NB4 (cell line): ENCODE measurements around the gene COMMD4.

Source experiments
- DNase-seq: peaks from one replicate; pipeline ENCODE4 v3.0.0; 2010; ENCODE audit warnings: low read depth
- H3K4me3 ChIP-seq: one replicate; pipeline ENCODE4 v1.5.1; 2011; ENCODE audit warnings: mild to moderate bottlenecking, low read depth, low read length, moderate library complexity
- MYC ChIP-seq: IDR thresholded peaks from 2 replicates; pipeline ENCODE4 v1.6.1; 2011; ENCODE audit warnings: low read depth, low read length
- POLR2A ChIP-seq: IDR thresholded peaks from 2 replicates; pipeline ENCODE4 v1.6.1; 2011; ENCODE audit warnings: mild to moderate bottlenecking; ENCODE audit not compliant: insufficient read length; ENCODE audit errors: extremely low read depth
- TF ChIP-seq, protein P1 (sequence below): IDR thresholded peaks from 2 replicates; pipeline ENCODE4 v1.6.1; 2011; ENCODE audit warnings: low read depth, low read length
- TF ChIP-seq, protein P2 (sequence below): IDR thresholded peaks from one replicate; pipeline ENCODE4 v1.5.1; 2012; ENCODE audit warnings: low read depth, low read length

The COMMD4 gene

DNA sequence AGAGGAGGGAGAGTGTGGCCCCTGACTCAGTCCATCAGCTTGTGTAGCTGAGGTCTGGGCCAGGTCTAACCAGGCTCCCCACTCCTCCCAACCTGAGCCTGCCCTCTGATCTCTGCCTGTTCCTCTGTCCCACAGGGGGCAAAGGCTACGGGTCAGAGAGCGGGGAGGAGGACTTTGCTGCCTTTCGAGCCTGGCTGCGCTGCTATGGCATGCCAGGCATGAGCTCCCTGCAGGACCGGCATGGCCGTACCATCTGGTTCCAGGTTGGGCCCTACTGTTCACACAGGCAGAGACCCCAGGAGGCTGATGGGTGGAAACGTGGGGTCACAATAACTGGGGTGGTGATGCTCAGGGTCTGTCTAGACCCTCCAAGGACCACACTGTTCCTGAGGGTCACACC, 17.7 kb downstream of the COMMD4 start:
- TF ChIP-seq POLR2A (no peak), MYC (no peak)
- TF ChIP-seq, protein P1, sequence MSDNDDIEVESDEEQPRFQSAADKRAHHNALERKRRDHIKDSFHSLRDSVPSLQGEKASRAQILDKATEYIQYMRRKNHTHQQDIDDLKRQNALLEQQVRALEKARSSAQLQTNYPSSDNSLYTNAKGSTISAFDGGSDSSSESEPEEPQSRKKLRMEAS = no peak
- TF ChIP-seq, protein P2, sequence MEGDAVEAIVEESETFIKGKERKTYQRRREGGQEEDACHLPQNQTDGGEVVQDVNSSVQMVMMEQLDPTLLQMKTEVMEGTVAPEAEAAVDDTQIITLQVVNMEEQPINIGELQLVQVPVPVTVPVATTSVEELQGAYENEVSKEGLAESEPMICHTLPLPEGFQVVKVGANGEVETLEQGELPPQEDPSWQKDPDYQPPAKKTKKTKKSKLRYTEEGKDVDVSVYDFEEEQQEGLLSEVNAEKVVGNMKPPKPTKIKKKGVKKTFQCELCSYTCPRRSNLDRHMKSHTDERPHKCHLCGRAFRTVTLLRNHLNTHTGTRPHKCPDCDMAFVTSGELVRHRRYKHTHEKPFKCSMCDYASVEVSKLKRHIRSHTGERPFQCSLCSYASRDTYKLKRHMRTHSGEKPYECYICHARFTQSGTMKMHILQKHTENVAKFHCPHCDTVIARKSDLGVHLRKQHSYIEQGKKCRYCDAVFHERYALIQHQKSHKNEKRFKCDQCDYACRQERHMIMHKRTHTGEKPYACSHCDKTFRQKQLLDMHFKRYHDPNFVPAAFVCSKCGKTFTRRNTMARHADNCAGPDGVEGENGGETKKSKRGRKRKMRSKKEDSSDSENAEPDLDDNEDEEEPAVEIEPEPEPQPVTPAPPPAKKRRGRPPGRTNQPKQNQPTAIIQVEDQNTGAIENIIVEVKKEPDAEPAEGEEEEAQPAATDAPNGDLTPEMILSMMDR = no peak
- DNase-seq = no peak
- H3K4me3 ChIP-seq = no peak overlapping the region

DNA sequence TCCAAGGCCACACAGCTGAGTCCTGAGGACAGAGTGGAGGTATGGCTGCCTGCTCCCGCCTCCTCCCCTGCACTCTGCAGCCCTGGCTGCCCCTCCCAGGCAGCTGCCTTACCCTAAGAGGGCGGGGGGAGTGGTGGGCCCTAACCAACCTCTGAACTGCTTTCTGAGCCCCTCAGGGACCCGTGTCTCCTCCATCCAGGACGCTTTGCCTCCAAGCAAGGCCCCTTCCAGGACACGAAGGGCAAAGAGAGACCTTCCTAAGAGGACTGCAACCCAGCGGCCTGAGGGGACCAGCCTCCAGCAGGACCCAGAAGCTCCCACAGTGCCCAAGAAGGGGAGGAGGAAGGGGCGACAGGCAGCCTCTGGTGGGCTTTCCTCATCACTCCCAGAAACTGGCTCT, 18.6 kb downstream of the COMMD4 start:
- no peak for DNase-seq
- H3K4me3 ChIP-seq = no peak overlapping the region
- TF ChIP-seq POLR2A (no peak), MYC (no peak)
- TF ChIP-seq, protein P2 = no peak
- TF ChIP-seq, protein P1 = no peak

DNA sequence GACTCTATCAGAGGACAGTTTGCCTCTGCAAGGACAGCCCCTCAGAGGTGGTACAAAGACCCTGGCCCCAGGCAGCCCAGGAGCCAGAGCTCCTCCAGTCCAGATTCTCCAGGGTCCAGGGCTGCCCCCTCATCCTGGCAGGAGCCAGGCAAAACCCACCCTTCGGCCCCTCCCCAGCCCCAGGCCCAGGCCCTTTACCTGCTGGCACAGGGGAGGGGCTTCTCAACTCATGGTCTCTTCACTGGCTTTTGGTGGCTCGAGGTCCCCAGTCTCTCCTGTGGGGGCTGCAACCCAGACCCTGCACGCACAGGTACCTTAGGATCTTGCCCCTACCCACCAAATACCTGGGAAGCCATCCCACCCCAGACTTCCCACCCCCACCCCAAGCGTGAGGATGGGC, 19.5 kb downstream of the COMMD4 start:
- no peak for TF ChIP-seq MYC
- H3K4me3 ChIP-seq = no peak overlapping the region

DNA sequence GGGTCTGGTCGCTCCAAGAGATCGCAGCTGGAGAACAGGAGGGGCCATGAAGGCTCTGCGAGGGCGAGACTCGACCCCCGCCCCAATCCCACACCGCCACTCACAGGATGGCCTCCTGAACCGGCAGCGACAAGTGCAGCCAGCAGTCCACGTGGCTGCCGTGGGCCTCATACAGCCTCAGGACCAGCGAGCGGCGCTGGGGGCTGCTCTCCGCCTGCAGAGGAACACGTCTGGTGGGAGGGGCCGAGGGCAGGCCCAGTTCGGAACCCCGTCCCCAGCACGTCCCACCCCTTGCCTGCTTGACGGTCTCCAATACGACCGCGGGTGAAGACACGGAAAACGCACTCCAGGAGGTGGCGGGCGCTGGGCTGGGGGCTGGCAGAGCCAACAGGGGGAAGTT, 20.1 kb downstream of the COMMD4 start:
- no peak overlapping the region for H3K4me3 ChIP-seq
- DNase-seq = no peak
- TF ChIP-seq, protein P2 = no peak
- TF ChIP-seq, protein P1 = no peak
- no peak for TF ChIP-seq POLR2A
- no peak for TF ChIP-seq MYC

More for the DNA sequence above, 19.5 kb downstream of the COMMD4 start:
- no peak for DNase-seq

DNA sequence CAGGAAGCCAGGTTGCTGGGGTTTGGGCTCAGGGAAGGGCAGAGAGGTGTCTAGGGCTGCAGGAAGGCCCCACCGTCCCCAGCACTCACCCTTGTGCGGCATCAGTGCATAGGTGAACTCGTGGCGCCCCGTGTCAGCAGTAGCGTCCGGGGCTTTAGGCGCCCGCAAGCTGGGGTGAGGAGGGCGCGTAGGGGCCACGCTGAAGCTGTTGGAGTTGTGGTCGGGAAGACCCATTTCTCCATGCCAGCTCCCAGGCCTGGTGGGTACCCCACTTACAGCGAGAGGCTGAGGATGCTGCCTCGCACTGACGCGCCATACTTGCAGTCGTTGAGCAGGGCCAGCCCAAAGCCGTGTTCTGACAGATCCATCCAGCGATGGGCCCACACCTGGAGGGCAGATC, 20.7 kb downstream of the COMMD4 start:
- TF ChIP-seq, protein P1 = no peak
- TF ChIP-seq, protein P2 = no peak
- TF ChIP-seq POLR2A = no peak
- no peak overlapping the region for H3K4me3 ChIP-seq
- DNase-seq = no peak

DNA sequence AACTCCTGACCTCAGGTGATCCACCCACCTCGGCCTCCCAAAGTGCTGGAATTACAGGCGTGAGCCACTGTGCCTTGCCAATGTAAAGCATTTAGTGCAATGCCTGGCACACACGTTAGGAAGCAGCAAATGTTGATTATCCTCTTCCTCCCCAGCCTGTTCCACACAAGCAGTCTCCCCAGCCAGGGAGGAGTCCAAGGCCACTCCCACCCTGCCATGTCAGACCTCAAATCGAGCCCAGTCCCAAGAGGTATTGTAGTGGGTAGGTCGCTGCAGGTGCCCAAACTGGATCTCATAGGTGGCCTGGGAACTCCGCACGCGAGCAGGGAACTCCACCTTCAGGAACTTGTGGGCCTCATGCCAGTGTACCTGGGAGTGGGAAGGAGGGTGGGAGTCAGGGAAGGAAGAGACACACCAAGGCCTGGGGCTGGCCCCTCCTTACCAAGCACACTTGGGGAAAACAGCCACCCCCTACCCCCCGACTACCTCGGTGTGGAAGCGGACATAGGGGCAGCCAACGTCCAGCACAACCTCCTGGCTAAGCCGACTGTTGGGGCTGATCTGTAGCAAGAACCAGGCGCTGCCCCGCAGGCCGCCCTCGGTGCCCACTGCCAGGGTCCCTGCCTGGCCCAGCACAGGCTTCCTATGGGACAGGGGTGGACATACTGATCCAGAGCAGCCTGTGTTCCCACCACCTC, 22.3 kb downstream of the COMMD4 start:
- no peak for DNase-seq
- no peak overlapping the region for H3K4me3 ChIP-seq
- no peak for TF ChIP-seq MYC
- TF ChIP-seq, protein P1 = no peak
- TF ChIP-seq POLR2A = no peak
- TF ChIP-seq, protein P2 = no peak
